B cell (primary cell): ENCODE measurements around the gene ZNF750.

ENCODE experiments used
- CTCF ChIP-seq: fragments of 200-600 bp; IDR thresholded peaks from one replicate; pipeline ENCODE4 v1.8.0; 2022; ENCODE audit warnings: antibody characterized with exemption, mild to moderate bottlenecking
- EZH2 ChIP-seq: IDR thresholded peaks from 2 replicates; pipeline ENCODE4 v1.6.1; 2012; ENCODE audit warnings: borderline replicate concordance, low read depth, mild to moderate bottlenecking, moderate library complexity, low read length; ENCODE audit not compliant: insufficient read depth, poor library complexity, severe bottlenecking

GRCh38 chr17:82790391-82790790 lies 49.4 kb downstream of the ZNF750 start:
- TF ChIP-seq CTCF (no peak), EZH2 (no peak)
